DOHH2 (cell line): ENCODE data around the gene DUS4L.

ENCODE experiments used
- H3F3A ChIP-seq: fragments of 200-600 bp; sonication (generic), shearing (Covaris generic); 2 replicates; pipeline ENCODE4 v1.6.0; 2016; ENCODE audit warnings: antibody characterized with exemption, mild to moderate bottlenecking; ENCODE audit not compliant: control insufficient read depth, insufficient read depth
- H3K27ac ChIP-seq: fragments of 200-600 bp; sonication (generic); 2 replicates; pipeline ENCODE4 v1.5.1; 2014; ENCODE audit warnings: low read depth, mild to moderate bottlenecking, low read length, moderate library complexity
- H3K27me3 ChIP-seq: fragments of 200-600 bp; sonication (generic); 2 replicates; pipeline ENCODE4 v1.6.1; 2014; ENCODE audit warnings: mild to moderate bottlenecking, low read length, mixed read lengths; ENCODE audit not compliant: control insufficient read depth
- H3K36me3 ChIP-seq: fragments of 200-600 bp; sonication (generic); 2 replicates; pipeline ENCODE4 v1.6.1; 2014; ENCODE audit warnings: mild to moderate bottlenecking, low read length, moderate library complexity, mixed read lengths; ENCODE audit not compliant: control insufficient read depth
- H3K4me1 ChIP-seq: fragments of 200-600 bp; sonication (generic); 2 replicates; pipeline ENCODE4 v1.6.1; 2014; ENCODE audit warnings: mild to moderate bottlenecking, low read length, mixed read lengths; ENCODE audit not compliant: control insufficient read depth
- H3K4me2 ChIP-seq: fragments of 200-600 bp; sonication (generic); 2 replicates; pipeline ENCODE4 v1.6.0; 2014; ENCODE audit warnings: mild to moderate bottlenecking, low read length, moderate library complexity
- H3K4me3 ChIP-seq: fragments of 200-600 bp; sonication (generic); 2 replicates; pipeline ENCODE4 v1.5.1; 2014; ENCODE audit warnings: mild to moderate bottlenecking, low read length, mixed read lengths
- H3K79me2 ChIP-seq: fragments of 200-600 bp; sonication (generic); 2 replicates; pipeline ENCODE4 v1.6.1; 2014; ENCODE audit warnings: mild to moderate bottlenecking, low read length, mixed read lengths; ENCODE audit not compliant: control insufficient read depth
- H3K9me2 ChIP-seq: fragments of 200-600 bp; sonication (generic); replicated peaks from 2 replicates; pipeline ENCODE4 v1.6.1; 2014; ENCODE audit warnings: mild to moderate bottlenecking, low read length, mixed read lengths; ENCODE audit not compliant: control insufficient read depth
- H3K9me3 ChIP-seq: fragments of 200-600 bp; sonication (generic); 2 replicates; pipeline ENCODE4 v1.6.1; 2014; ENCODE audit warnings: antibody characterized with exemption, low read length, mixed read lengths; ENCODE audit not compliant: control insufficient read depth, insufficient read depth
- H4K20me1 ChIP-seq: fragments of 200-600 bp; sonication (generic); 2 replicates; pipeline ENCODE4 v1.6.0; 2014; ENCODE audit warnings: low read depth, mild to moderate bottlenecking, antibody characterized with exemption, low read length, moderate library complexity; ENCODE audit not compliant: control insufficient read depth, insufficient read depth
- CTCF ChIP-seq: fragments of 200-600 bp; sonication (generic); IDR thresholded peaks from one replicate; pipeline ENCODE4 v1.5.1; 2014; ENCODE audit warnings: antibody characterized with exemption, mild to moderate bottlenecking, low read depth, low read length; ENCODE audit not compliant: poor library complexity, severe bottlenecking
- EZH2phosphoT487 ChIP-seq: fragments of 200-600 bp; sonication (generic); IDR thresholded peaks from 2 replicates; pipeline ENCODE4 v1.6.1; 2017; ENCODE audit warnings: borderline replicate concordance, mild to moderate bottlenecking, antibody characterized with exemption, low read length, moderate library complexity, mixed read lengths

DUS4L gene

DNA sequence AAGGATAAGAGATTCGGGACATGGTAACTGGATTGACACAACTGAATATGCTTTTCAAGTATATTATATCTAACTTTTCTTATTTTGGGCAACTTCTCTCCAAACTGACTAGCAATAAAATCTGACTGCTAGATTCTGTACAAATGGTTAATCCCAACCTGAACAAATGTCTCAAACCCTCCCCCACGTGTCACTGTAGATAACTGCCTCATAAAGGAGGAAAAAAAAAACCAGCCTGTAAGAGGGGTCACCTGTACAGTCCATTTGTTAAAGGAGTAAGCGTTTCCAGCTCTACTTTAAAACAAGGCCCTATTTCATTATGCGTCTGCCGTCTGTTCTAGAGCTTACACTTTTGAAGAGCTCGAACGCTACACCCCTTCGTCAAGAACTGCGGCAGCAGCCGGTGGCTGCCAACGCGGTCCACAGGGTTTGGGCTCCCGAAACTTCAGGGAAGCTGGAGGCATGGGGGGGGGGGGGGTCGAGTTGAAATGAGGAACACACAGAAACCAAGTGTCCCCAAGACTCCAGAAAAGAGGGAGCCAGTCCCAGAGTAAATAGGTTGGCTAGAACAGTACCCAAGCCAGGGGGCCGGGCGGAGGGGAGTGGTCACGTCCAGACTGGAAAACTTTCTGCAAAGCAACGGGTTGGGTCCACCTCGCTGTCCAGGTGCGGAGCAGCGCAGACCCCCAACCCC lies 543 bp upstream of the DUS4L start:
- TF ChIP-seq CTCF, result no peak
- no peak for TF ChIP-seq EZH2phosphoT487
- H3K4me2 ChIP-seq, result peak overlapping the region; percentile 91
- H3K4me3 ChIP-seq, result peak overlapping the region; percentile 83
- no peaks in the 10 kb centered on the region for H4K20me1 ChIP-seq
- H3K9me3 ChIP-seq, result no peaks in the 10 kb centered on the region
- peaks cover 23% of the 10 kb centered on the region for H3K4me1 ChIP-seq
- H3K79me2 ChIP-seq, result peaks cover 63% of the 10 kb centered on the region
- H3K36me3 ChIP-seq, result peaks cover 24% of the 10 kb centered on the region
- no peaks in the 10 kb centered on the region; the same call in 1 of the 2 replicates for H3F3A ChIP-seq
- H3K9me2 ChIP-seq, result no peaks in the 10 kb centered on the region
- H3K27ac ChIP-seq, result no peak overlapping the region
- H3K27me3 ChIP-seq, result no peaks in the 10 kb centered on the region

DNA sequence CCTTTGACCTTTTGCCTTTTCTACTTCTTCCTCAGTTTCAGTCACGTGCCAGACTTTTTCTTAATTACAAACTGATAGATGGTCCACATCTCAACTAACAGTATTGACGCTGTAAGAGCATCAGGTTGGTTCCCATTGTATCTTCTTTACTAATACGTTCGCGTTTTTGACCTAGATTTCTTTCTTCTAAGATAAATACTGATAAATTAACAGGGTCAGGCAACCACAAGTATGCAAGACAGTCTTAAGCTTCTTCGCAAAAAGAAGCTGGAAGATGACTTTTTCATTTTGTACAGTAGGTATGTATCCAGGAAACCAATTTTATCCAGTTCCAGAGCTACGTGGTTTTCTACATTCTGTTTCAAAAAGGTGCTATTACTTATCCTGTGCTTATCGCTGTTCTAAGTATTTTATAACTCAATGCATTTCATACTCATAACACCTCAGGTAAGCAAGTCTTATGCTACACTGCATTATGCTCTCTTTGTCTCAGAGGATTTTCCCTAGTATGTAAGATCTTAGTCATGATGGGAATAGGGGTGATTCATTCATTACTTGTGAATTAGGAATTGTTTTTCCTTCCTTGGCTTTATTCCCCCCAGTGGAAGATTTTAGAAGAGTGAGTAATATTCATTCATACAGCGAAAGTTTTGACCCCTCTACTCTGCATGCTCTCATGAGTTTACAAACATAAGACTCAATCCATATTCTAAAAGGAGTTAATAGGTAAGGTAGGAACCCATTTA lies 955 bp downstream of the DUS4L start:
- no peaks in the 10 kb centered on the region; the same call in 1 of the 2 replicates for H3F3A ChIP-seq
- H3K27ac ChIP-seq, result peak overlapping the region; percentile 29
- H3K36me3 ChIP-seq, result peaks cover 29% of the 10 kb centered on the region
- no peaks in the 10 kb centered on the region for H3K27me3 ChIP-seq
- peaks cover 23% of the 10 kb centered on the region for H3K4me1 ChIP-seq
- H3K79me2 ChIP-seq, result peaks cover 55% of the 10 kb centered on the region
- H4K20me1 ChIP-seq, result no peaks in the 10 kb centered on the region
- H3K4me2 ChIP-seq, result peak overlapping the region; percentile 91
- H3K9me2 ChIP-seq, result no peaks in the 10 kb centered on the region
- no peaks in the 10 kb centered on the region for H3K9me3 ChIP-seq
- peak overlapping the region; percentile 83 for H3K4me3 ChIP-seq
- no peak for TF ChIP-seq CTCF
- TF ChIP-seq EZH2phosphoT487, result no peak

- Histone ChIP-seq H3K4me1 (peaks cover under 1% of the 10 kb centered on the region; the same call in 1 of the 2 replicates), H3F3A (no peaks in the 10 kb centered on the region; the same call in 1 of the 2 replicates), H3K79me2 (peaks cover 2% of the 10 kb centered on the region), H4K20me1 (no peaks in the 10 kb centered on the region), H3K9me2 (no peaks in the 10 kb centered on the region), H3K27ac (no peak overlapping the region), H3K9me3 (no peaks in the 10 kb centered on the region), H3K4me2 (no peak overlapping the region), H3K4me3 (no peak overlapping the region), H3K36me3 (peaks cover 62% of the 10 kb centered on the region), H3K27me3 (no peaks in the 10 kb centered on the region)
- TF ChIP-seq EZH2phosphoT487 (no peak), CTCF (no peak)
Observed at GRCh38 chr7:107570298-107570697, 6.5 kb downstream of the DUS4L start.
